HG03378 (cell line): ENCODE data around the gene TEX19.
"Not testable (repeated sequence)": the region's sequence is repeated elsewhere in the genome, so short reads cannot be mapped to it uniquely, and the experiment has no call there.

ENCODE experiments used
- ATAC-seq: cut with Tn5 transposase; IDR thresholded peaks from one replicate; pipeline ENCODE4 v1.9.1; 2021; ENCODE audit warnings: mild to moderate bottlenecking, moderate library complexity; ENCODE audit not compliant: unreplicated experiment

TEX19 gene

GRCh38 chr17:82351713-82352488 lies 7.1 kb upstream of the TEX19 start:
- ATAC-seq: no peak

- no peak for ATAC-seq
These were observed 5.6 kb upstream of the TEX19 start for GRCh38 chr17:82353484-82353883.

- ATAC-seq: no peak
These were observed 4.2 kb upstream of the TEX19 start for GRCh38 chr17:82354804-82355308.

GRCh38 chr17:82355770-82356427 lies 3.1 kb upstream of the TEX19 start:
- ATAC-seq: no peak

- ATAC-seq: no peak
These were observed 2.1 kb upstream of the TEX19 start for GRCh38 chr17:82356845-82357355.

GRCh38 chr17:82357394-82357793 lies 1.7 kb upstream of the TEX19 start:
- ATAC-seq: no peak

- not testable (repeated sequence) for ATAC-seq
These were observed 516 bp downstream of the TEX19 start for GRCh38 chr17:82359451-82360074.

GRCh38 chr17:82361885-82362633 lies 3.0 kb downstream of the TEX19 start:
- ATAC-seq: no peak

GRCh38 chr17:82365606-82366295 lies 6.7 kb downstream of the TEX19 start:
- ATAC-seq: no peak

- no peak for ATAC-seq
These were observed 7.7 kb downstream of the TEX19 start for GRCh38 chr17:82366749-82367148.

GRCh38 chr17:82367724-82368524 lies 8.9 kb downstream of the TEX19 start:
- ATAC-seq: no peak

GRCh38 chr17:82369211-82369610 lies 10.2 kb downstream of the TEX19 start:
- no peak for ATAC-seq

- no peak for ATAC-seq
These were observed 11.7 kb downstream of the TEX19 start for GRCh38 chr17:82370471-82371332.

- no peak for ATAC-seq
These were observed 12.5 kb downstream of the TEX19 start, which contains the start of gene UTS2R for GRCh38 chr17:82371333-82372248. TSS of gene UTS2R (plus strand) at chr17:82371765. CDS start at chr17:82374325, 2,560 bp downstream.

GRCh38 chr17:82372249-82373071 lies 13.4 kb downstream of the TEX19 start:
- ATAC-seq: no peak

GRCh38 chr17:82373072-82373452 lies 14.0 kb downstream of the TEX19 start:
- ATAC-seq: not testable (repeated sequence)
